Activated CD4-positive, alpha-beta T cell treated with anti-CD3 and anti-CD28 coated beads for 36 hours (primary cell): ENCODE measurements around the gene RHBDL2. TPM values are rescaled to one million over a fixed set of nuclear protein-coding genes. Genes with fewer than 3 reads are reported as not detected.
"Not testable (repeated sequence)": the region's sequence is repeated elsewhere in the genome, so short reads cannot be mapped to it uniquely, and the experiment has no call there.

Experiments used
- ATAC-seq: fragments of 200-7000 bp; cut with Tn5 transposase; one replicate; pipeline ENCODE4 v1.10.0; 2021; ENCODE audit warnings: mild to moderate bottlenecking, moderate library complexity
- CTCF ChIA-PET: fragments of 350-600 bp; sonication (Branson Sonifier 250); formaldehyde crosslinking; loops from one replicate; lab custom pipeline; 2021; ENCODE audit warnings: antibody characterized with exemption; lab: Charles Lee
- POLR2A ChIA-PET: fragments of 350-600 bp; sonication (Branson Sonifier 250); formaldehyde crosslinking; loops from one replicate; lab custom pipeline; 2021; ENCODE audit warnings: antibody characterized with exemption, inconsistent platforms; lab: Charles Lee
- DNase-seq: peaks from one replicate; pipeline ENCODE4 v3.0.0-alpha.2; 2020
- H3K27ac Mint-ChIP-seq: one replicate; pipeline ENCODE4 v1.8.0; 2021; ENCODE audit warnings: mixed read lengths
- H3K27me3 Mint-ChIP-seq: one replicate; pipeline ENCODE4 v1.8.0; 2021; ENCODE audit warnings: mixed read lengths
- H3K36me3 Mint-ChIP-seq: one replicate; pipeline ENCODE4 v1.8.0; 2021; ENCODE audit warnings: low read depth, mixed read lengths
- H3K4me1 Mint-ChIP-seq: one replicate; pipeline ENCODE4 v1.8.0; 2021; ENCODE audit warnings: mixed read lengths
- H3K4me3 Mint-ChIP-seq: one replicate; pipeline ENCODE4 v1.8.0; 2021; ENCODE audit warnings: mild to moderate bottlenecking, moderate library complexity, mixed read lengths
- H3K9me3 Mint-ChIP-seq: one replicate; pipeline ENCODE4 v1.8.0; 2021; ENCODE audit warnings: low read depth, mixed read lengths
- intact Hi-C, 2 experiments: fragments of 100-400 bp; cut with DNase I in 1 of 2; cut with micrococcal nuclease in 1 of 2; formaldehyde crosslinking; loops; one replicate each; pipeline versions ENCODE4 v1.14.2 to v1.15.1; 2022 to 2024; cut with DNase I, micrococcal nuclease
- total RNA-seq, 2 experiments: library from RNA; stranded (reverse); gene quantifications; one replicate each; pipeline ENCODE4 v1.2.3, GENCODE V29; 2021

RHBDL2 gene, protein sequence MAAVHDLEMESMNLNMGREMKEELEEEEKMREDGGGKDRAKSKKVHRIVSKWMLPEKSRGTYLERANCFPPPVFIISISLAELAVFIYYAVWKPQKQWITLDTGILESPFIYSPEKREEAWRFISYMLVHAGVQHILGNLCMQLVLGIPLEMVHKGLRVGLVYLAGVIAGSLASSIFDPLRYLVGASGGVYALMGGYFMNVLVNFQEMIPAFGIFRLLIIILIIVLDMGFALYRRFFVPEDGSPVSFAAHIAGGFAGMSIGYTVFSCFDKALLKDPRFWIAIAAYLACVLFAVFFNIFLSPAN
- not detected for total RNA-seq

GRCh38 chr1:38941527-38942019 is at the start of gene RHBDL2:
TSS of gene RHBDL2 (minus strand) at chr1:38941830. CDS start at chr1:38919212, 22,618 bp downstream.
- intact Hi-C loops = no loop called here
- ATAC-seq (no peak), DNase-seq (no peak)
- no peaks in the 10 kb centered on the region for H3K9me3 Mint-ChIP-seq
- H3K4me3 Mint-ChIP-seq = no peak within 1 kb of the TSS
- H3K4me1 Mint-ChIP-seq = no peaks in the 10 kb centered on the region
- POLR2A ChIA-PET = no interaction called here
- CTCF ChIA-PET = interaction anchor here (1.2 kb wide), 1 partner anchor 47 kb away, joined by 3 read pairs; no protein-coding TSS in a partner anchor
- H3K27me3 Mint-ChIP-seq = peaks cover 2% of the 10 kb centered on the region
- no peaks in the 10 kb centered on the region for H3K36me3 Mint-ChIP-seq
- H3K27ac Mint-ChIP-seq = peak within 1 kb of the TSS; percentile 11

DNA sequence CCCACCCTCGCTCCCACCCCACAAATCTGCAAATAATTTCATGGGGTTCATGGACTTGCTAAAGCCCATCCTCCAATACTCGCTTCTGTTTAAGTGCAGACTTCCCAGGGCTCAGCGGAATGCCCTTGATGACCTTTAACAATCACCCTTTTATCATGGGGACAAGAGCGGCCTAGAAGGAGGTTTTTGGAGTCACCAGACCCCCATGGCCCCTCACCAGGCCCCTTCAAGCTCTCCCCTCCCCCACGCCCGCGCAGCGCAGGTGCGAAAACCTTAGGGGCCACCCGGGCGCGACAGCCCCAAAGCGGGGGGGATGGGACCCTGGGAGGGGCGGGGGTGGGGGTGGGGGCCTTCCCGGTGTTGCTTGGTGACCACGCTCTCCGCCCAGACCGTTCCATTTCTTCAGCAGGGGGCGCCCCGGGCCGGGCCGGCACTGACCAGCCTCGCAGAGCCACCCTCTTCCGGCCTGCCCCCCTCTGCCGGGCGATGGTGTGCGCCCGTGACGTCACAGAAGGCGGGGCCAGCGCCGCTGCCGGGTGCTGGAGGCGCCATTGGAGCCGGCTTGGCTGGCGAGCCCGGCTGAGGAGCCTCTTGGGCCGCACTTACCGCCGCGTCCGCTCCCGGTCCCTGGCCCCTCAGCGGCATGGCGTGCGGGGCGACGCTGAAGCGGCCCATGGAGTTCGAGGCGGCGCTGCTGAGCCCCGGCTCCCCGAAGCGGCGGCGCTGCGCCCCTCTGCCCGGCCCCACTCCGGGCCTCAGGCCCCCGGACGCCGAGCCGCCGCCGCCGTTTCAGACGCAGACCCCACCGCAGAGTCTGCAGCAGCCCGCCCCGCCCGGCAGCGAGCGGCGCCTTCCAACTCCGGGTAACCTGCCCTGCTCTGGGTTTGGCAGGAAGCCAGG is 49.4 kb upstream of the RHBDL2 start, which contains the start of gene AKIRIN1:
Gene AKIRIN1, plus strand, starts transcription at position 539 of the 900 bp plus-strand sequence. Its CDS starts 105 bp downstream, at position 644.
- peak; percentile 98 for DNase-seq
- intact Hi-C loops = loop anchor here (1.0 to 10.0 kb wide), 13 partner anchors 12 to 1299 kb away; partner anchors contain the start of genes MYCBP (in 2 of the 2), NDUFS5 (in 2 of the 2), RRAGC (in 2 of the 2) and CDCA8 (in 1 of the 2)
- H3K36me3 Mint-ChIP-seq = peaks cover 30% of the 10 kb centered on the region
- peak within 1 kb of the TSS; percentile 87 for H3K4me3 Mint-ChIP-seq
- ChIA-PET POLR2A (interaction anchor here (1.0 kb wide), 1 partner anchor 41 kb away, joined by 6 read pairs; no protein-coding TSS in a partner anchor), CTCF (interaction anchor here (1.1 kb wide), 1 partner anchor 15 kb away, joined by 5 read pairs; no protein-coding TSS in a partner anchor)
- no peaks in the 10 kb centered on the region for H3K27me3 Mint-ChIP-seq
- H3K4me1 Mint-ChIP-seq = peaks cover 55% of the 10 kb centered on the region
- no peaks in the 10 kb centered on the region for H3K9me3 Mint-ChIP-seq
- H3K27ac Mint-ChIP-seq = peak within 1 kb of the TSS; percentile 88
- ATAC-seq = peak; percentile 91

GRCh38 chr1:38990386-38990737 is 48.7 kb upstream of the RHBDL2 start:
- H3K9me3 Mint-ChIP-seq = no peaks in the 10 kb centered on the region
- intact Hi-C loops = loop anchor here (5.0 to 10.0 kb wide), 8 partner anchors 37 to 1298 kb away; partner anchors contain the start of genes CDCA8 (in 1 of the 2), MYCBP (in 1 of the 2), NDUFS5 (in 1 of the 2) and PABPC4 (in 1 of the 2)
- H3K27me3 Mint-ChIP-seq = no peaks in the 10 kb centered on the region
- CTCF ChIA-PET = interaction anchor here (1.1 kb wide), 1 partner anchor 14 kb away, joined by 5 read pairs; no protein-coding TSS in a partner anchor
- POLR2A ChIA-PET = interaction anchor here (1.0 kb wide), 1 partner anchor 42 kb away, joined by 6 read pairs; no protein-coding TSS in a partner anchor
- peak overlapping the region; percentile 79 for H3K27ac Mint-ChIP-seq
- no peak for ATAC-seq
- DNase-seq = no peak
- peaks cover 24% of the 10 kb centered on the region for H3K36me3 Mint-ChIP-seq
- H3K4me3 Mint-ChIP-seq = peak overlapping the region; percentile 87
- H3K4me1 Mint-ChIP-seq = peaks cover 49% of the 10 kb centered on the region

DNA sequence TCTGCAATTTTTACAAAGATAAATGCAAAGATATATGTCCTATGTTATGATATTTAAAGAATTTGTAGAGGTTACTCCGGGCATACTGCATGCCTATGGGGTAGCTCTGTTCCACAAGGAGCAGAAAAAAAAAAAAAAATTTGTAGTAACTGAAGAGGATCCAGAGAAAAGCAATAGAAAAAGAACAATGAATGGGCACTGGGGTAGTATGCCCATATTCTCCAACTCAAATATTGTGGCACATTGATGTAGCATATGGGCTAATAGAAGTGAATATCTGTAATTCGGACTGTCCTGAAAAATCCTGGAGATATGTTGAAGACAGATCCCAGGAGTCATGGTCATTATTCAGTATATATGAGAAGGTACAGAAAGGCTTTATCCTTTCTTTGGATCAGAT is 48.3 kb upstream of the RHBDL2 start:
- Mint-ChIP-seq H3K27me3 (no peaks in the 10 kb centered on the region), H3K4me3 (peak overlapping the region; percentile 87), H3K4me1 (peaks cover 45% of the 10 kb centered on the region), H3K27ac (peak overlapping the region; percentile 79), H3K9me3 (no peaks in the 10 kb centered on the region), H3K36me3 (peaks cover 20% of the 10 kb centered on the region)
- ChIA-PET CTCF (interaction anchor here (1.0 to 1.3 kb wide), 4 partner anchors 12 to 109 kb away, joined by 3 to 5 read pairs (median 3); no protein-coding TSS in a partner anchor), POLR2A (no interaction called here)
- no peak for ATAC-seq
- intact Hi-C loops = loop anchor here (5.0 to 10.0 kb wide), 8 partner anchors 37 to 1298 kb away; partner anchors contain the start of genes CDCA8 (in 1 of the 2), MYCBP (in 1 of the 2), NDUFS5 (in 1 of the 2) and PABPC4 (in 1 of the 2)
- no peak for DNase-seq

GRCh38 chr1:38979380-38979779 is 37.8 kb upstream of the RHBDL2 start:
- DNase-seq, CTCF ChIA-PET, ATAC-seq, intact Hi-C loops, POLR2A ChIA-PET, H3K4me1 Mint-ChIP-seq, H3K36me3 Mint-ChIP-seq, H3K27ac Mint-ChIP-seq, H3K9me3 Mint-ChIP-seq, H3K27me3 Mint-ChIP-seq, H3K4me3 Mint-ChIP-seq: not testable (repeated sequence)

DNA sequence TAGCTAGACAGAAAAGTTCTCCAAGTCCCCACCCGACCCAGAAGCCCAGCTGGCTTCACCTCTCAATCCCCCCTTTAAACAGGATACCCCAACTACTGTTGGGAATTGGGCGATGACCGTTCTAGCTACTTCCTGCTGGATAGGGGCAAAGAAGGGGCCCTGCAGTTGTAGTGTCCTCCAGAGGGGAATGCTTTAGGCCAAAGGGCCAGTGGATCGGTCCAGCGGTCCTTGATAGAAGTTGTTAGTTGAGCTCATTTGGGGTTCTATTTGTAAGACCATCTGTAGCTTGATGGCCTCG is 36.6 kb upstream of the RHBDL2 start:
- peak overlapping the region; percentile 51 for H3K27ac Mint-ChIP-seq
- H3K36me3 Mint-ChIP-seq, H3K9me3 Mint-ChIP-seq, ATAC-seq, H3K27me3 Mint-ChIP-seq, H3K4me1 Mint-ChIP-seq, H3K4me3 Mint-ChIP-seq, intact Hi-C loops, CTCF ChIA-PET: not testable (repeated sequence)
- DNase-seq = peak; percentile 60
- POLR2A ChIA-PET = interaction anchor here (1.2 kb wide), 1 partner anchor 48 kb away, joined by 5 read pairs; the partner anchor contains the start of gene NDUFS5

- CTCF ChIA-PET, H3K9me3 Mint-ChIP-seq, intact Hi-C loops, H3K4me1 Mint-ChIP-seq, H3K4me3 Mint-ChIP-seq, H3K27me3 Mint-ChIP-seq, H3K36me3 Mint-ChIP-seq: not testable (repeated sequence)
- DNase-seq = peak; percentile 62
- H3K27ac Mint-ChIP-seq = peak overlapping the region; percentile 51
- ATAC-seq = peak; percentile 69
- POLR2A ChIA-PET = interaction anchor here (0.6 to 1.2 kb wide), 2 partner anchors 49 to 1448 kb away, joined by 5 to 7 read pairs; partner anchors contain the start of gene NDUFS5
These were observed 36.0 kb upstream of the RHBDL2 start for GRCh38 chr1:38977399-38978244.

DNA sequence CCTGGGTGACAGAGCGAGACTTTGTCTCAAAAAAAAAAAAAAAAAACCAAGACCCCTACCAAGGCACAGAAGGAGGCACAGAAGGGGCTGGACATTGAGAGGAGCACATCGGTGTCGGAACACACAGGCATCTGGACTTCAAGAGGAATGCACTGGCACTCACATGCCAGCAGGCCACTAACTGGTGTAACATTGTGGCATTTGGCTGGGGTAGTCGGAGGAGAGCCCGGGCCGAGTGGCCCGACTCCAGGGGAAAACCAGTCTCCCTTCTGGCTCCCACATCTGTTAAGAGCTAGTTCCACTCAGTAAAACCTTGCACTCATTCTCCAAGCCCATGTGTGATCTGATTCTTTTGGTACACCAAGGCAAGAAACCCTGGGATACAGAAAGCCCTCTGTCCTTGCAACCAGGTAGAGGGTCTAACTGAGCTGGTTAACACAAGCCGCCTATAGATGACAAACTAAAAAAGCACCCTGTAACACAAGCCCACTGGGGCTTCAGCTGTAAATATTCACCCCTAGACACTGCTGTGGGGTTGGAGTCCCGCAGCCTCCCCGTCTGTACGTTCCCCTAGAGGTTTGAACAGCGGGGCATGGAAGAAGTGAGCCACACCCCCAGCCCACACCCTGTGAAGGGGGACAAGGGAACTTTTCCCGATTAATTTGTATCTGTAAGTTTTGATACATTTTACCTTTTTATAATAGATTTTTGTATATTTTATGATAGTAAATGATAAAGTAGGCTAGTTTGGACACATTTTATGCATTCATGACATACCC is 32.2 kb upstream of the RHBDL2 start:
- H3K4me1 Mint-ChIP-seq = peaks cover 6% of the 10 kb centered on the region
- H3K27me3 Mint-ChIP-seq = no peaks in the 10 kb centered on the region
- H3K27ac Mint-ChIP-seq = no peak overlapping the region
- no peak overlapping the region for H3K4me3 Mint-ChIP-seq
- intact Hi-C loops = no loop called here
- no peak for DNase-seq
- ChIA-PET POLR2A (no interaction called here), CTCF (no interaction called here)
- H3K36me3 Mint-ChIP-seq = no peaks in the 10 kb centered on the region
- peaks cover 4% of the 10 kb centered on the region for H3K9me3 Mint-ChIP-seq
- no peak for ATAC-seq

DNA sequence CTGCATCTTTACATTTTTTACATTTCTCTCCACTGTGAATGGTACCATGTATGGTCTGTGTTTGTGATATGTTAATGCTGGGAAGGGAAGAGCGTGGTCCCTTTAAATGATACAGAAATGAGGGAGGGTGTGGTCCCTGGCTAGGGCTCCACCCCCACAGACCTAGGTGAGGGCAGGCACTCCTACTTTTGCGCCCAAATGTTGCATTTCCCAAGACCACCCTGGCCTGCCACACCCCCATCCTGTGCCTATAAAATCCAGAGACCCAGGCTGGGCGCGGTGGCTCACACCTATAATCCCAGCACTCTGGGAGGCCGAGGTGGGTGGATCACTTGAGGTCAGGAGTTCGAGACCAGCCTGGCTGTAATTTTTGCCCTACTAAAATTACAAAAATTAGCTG is 31.5 kb upstream of the RHBDL2 start:
- H3K4me3 Mint-ChIP-seq, H3K9me3 Mint-ChIP-seq, H3K36me3 Mint-ChIP-seq, intact Hi-C loops, H3K27me3 Mint-ChIP-seq, DNase-seq, POLR2A ChIA-PET, H3K4me1 Mint-ChIP-seq, H3K27ac Mint-ChIP-seq, ATAC-seq, CTCF ChIA-PET: not testable (repeated sequence)

DNA sequence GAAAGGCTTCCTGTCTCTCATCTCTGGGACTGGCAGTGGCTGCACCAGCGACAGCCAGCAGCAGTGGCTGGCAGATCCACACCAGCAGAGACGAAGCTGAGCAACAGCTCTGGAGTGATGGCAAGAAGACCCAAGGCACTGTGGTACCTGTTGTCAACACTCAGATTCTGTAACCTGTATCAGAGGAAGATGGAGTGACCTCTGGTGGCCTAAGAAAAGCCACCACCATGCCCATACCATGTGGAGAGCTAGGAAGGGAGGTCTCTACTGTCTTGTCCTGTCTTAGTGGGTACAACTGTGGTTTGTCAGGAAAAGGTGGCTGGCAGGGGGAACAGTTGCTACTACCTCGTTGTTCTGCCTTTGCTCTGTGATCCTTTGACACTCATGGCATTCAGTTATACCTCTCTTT is 22.5 kb upstream of the RHBDL2 start:
- Mint-ChIP-seq H3K27ac (no peak overlapping the region), H3K4me3 (no peak overlapping the region), H3K4me1 (peaks cover 5% of the 10 kb centered on the region), H3K36me3 (no peaks in the 10 kb centered on the region), H3K9me3 (no peaks in the 10 kb centered on the region), H3K27me3 (no peaks in the 10 kb centered on the region)
- intact Hi-C loops = no loop called here
- ATAC-seq = peak; percentile 74
- CTCF ChIA-PET = no interaction called here
- POLR2A ChIA-PET = no interaction called here
- DNase-seq = peak; percentile 29
